PFSK-1 (cell line): ENCODE data around the gene ZNF845.

Source experiments
- POLR2AphosphoS5 ChIP-seq: IDR thresholded peaks from 2 replicates; pipeline ENCODE4 v1.6.1; 2012; ENCODE audit warnings: low read depth, mild to moderate bottlenecking, control low read depth, low read length, moderate library complexity
- TAF1 ChIP-seq: IDR thresholded peaks from 2 replicates; pipeline ENCODE4 v1.6.1; 2012; ENCODE audit warnings: low read length, control low read depth, borderline replicate concordance; ENCODE audit not compliant: insufficient read depth
- TF ChIP-seq, protein P1 (sequence below), 2 experiments: IDR thresholded peaks; 2 replicates each; pipeline versions ENCODE4 v1.6.1 to v1.8.0; 2011 to 2012; ENCODE audit warnings: low read depth in 2 of 2, low read length in 2 of 2, control low read depth in 1 of 2, inconsistent platforms in 1 of 2, mild to moderate bottlenecking in 1 of 2, moderate library complexity in 1 of 2; ENCODE audit not compliant: insufficient read depth in 1 of 2

DNA sequence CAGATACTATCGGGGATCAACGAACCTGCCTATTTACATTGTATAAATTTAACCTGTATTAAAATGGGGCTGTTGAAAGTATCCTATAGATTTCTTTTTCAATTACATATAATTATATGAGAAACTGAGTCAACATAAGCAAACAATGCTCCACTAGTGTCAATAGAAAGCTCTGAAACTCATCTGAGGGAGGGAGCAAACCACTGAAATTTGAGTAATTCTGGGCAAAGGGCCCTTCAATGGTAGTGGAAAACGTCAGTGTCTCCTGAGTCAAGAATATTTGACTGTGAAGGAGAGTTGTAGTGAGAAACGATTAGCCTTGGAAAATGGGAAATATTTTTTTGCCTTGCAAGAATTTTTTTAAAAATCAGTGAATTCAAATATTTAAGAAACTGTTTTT, 48.5 kb upstream of the ZNF845 start:
- TF ChIP-seq, protein P1, sequence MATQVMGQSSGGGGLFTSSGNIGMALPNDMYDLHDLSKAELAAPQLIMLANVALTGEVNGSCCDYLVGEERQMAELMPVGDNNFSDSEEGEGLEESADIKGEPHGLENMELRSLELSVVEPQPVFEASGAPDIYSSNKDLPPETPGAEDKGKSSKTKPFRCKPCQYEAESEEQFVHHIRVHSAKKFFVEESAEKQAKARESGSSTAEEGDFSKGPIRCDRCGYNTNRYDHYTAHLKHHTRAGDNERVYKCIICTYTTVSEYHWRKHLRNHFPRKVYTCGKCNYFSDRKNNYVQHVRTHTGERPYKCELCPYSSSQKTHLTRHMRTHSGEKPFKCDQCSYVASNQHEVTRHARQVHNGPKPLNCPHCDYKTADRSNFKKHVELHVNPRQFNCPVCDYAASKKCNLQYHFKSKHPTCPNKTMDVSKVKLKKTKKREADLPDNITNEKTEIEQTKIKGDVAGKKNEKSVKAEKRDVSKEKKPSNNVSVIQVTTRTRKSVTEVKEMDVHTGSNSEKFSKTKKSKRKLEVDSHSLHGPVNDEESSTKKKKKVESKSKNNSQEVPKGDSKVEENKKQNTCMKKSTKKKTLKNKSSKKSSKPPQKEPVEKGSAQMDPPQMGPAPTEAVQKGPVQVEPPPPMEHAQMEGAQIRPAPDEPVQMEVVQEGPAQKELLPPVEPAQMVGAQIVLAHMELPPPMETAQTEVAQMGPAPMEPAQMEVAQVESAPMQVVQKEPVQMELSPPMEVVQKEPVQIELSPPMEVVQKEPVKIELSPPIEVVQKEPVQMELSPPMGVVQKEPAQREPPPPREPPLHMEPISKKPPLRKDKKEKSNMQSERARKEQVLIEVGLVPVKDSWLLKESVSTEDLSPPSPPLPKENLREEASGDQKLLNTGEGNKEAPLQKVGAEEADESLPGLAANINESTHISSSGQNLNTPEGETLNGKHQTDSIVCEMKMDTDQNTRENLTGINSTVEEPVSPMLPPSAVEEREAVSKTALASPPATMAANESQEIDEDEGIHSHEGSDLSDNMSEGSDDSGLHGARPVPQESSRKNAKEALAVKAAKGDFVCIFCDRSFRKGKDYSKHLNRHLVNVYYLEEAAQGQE (IDR thresholded peaks at IDR 0.05; ENCODE audit: insufficient read depth in 1 of 2, low read depth in 2 of 2, low read length in 2 of 2), result no peak
- TF ChIP-seq TAF1 (no peak), POLR2AphosphoS5 (no peak)
